GM13977 (cell line): Measurements from ENCODE around the gene RAB7B.

Source experiments
- DNase-seq: peaks from one replicate; pipeline ENCODE4 v3.0.0; 2012; ENCODE audit warnings: low spot score
- in situ Hi-C: fragments of 300-500 bp; cut with MboI; formaldehyde crosslinking; loops from one replicate; pipeline ENCODE4 v1.12.0; 2022; ENCODE audit warnings: low sequenced_read_pairs, low pct_unique_long_range_greater_than_20kb, mixed read lengths, inconsistent platforms; ENCODE audit not compliant: unreplicated experiment
- TF ChIP-seq, protein P1 (sequence below): IDR thresholded peaks from 2 replicates; pipeline ENCODE4 v1.5.1; 2012; ENCODE audit warnings: mild to moderate bottlenecking, control low read depth; ENCODE audit not compliant: insufficient read depth; ENCODE audit errors: extremely low read depth, missing control alignments

RAB7B gene

DNA sequence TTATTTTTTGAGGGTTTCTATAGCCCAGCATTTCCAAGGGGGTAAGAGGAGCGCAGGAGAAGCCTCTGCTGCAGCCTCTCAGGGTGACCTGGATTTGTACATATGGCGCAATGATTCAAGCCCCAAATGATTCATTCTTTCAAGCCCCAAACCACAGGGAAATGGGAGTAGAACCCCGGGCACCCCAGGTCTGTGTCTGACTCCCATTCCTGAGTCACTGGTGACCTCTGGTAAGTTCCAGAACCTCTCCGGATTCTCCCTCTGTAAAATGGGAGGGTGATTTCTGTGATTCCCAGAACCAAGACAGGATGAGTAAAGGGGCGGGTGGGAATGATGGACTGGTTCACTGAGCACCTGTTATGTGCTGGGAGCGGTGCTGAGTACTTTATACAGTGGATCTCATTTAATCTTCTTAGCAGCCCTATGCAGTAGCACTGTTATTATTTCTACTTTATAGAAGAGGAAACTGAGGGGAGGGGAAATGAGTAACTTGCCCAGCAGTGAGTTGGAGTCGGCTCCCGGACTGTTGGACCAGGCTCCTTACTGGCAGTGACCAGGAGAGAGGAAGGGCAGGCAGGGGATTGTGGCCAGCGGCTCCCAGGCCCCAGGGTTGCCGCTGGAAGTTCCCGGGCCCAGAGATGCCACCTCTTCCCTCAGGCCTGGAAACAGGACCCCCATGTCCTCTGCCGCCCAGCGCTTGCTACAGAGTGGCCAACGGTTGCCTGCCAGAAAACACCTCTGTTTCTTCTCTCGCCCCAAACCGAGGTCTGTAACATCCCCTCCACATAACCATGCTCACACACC lies 39.6 kb downstream of the RAB7B start:
- TF ChIP-seq, protein P1, sequence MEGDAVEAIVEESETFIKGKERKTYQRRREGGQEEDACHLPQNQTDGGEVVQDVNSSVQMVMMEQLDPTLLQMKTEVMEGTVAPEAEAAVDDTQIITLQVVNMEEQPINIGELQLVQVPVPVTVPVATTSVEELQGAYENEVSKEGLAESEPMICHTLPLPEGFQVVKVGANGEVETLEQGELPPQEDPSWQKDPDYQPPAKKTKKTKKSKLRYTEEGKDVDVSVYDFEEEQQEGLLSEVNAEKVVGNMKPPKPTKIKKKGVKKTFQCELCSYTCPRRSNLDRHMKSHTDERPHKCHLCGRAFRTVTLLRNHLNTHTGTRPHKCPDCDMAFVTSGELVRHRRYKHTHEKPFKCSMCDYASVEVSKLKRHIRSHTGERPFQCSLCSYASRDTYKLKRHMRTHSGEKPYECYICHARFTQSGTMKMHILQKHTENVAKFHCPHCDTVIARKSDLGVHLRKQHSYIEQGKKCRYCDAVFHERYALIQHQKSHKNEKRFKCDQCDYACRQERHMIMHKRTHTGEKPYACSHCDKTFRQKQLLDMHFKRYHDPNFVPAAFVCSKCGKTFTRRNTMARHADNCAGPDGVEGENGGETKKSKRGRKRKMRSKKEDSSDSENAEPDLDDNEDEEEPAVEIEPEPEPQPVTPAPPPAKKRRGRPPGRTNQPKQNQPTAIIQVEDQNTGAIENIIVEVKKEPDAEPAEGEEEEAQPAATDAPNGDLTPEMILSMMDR = no peak
- in situ Hi-C loops = no loop called here
- no peak for DNase-seq

DNA sequence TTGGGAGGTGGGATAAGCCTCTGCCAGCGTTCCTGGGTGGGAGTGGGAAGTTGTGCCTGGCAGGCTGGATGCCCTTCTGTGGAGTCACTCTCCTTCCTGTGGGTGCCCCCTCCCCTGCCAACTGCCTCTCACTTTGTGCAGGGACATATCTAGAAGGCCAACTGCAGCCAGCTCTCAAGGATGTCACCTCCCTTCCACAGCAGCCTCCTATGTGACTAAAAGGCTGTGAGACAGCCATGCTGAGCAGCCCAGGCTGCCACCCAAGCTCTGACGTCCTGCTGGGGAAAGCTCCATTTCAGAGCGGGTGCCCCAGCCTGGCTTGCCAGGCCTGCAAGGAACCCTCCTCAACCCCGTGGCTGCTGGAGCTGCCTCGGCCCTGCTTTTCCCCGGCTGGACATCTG lies 40.4 kb downstream of the RAB7B start:
- TF ChIP-seq, protein P1 = no peak
- in situ Hi-C loops = no loop called here
- no peak for DNase-seq

DNA sequence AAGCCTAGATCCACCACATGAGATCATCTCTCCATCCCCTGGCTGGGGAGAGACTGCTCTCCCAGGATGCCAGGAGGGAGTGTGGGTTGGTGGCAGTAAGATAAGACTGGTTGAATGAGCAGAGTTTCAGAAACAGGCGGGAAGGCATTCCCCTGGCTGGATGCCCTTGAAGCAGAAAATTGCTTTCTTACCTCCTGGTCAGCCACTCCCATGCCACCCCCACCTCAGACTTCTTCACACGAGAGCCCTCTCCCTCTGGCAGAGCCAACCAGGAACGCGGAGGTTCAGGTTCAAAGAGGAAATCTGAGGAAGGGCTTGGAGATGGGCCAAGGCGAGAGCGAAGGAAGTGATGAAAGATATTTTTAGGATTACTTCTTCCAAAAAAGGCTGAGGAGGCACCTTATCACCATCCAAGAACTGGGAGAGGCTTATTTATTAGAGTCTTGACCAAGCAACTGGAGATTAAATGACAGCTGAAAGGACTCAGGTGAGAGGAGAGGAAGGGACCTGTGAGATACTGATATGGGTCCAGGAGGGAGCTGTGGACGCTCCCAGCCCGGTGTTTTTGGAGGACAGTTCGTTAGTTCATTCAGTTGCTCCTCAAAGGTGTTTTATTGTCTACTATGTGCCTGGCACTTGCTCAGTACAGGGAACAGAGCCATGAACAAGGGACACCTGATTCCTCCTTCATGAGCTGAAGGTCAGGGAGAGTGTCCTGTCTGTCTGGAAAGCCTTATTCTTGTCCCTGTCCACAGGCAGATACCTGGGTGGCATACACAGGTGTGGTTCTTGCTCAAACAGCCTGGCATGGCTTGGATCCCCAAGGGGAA lies 41.0 kb downstream of the RAB7B start:
- in situ Hi-C loops = no loop called here
- TF ChIP-seq, protein P1 = no peak
- DNase-seq = no peak

DNA sequence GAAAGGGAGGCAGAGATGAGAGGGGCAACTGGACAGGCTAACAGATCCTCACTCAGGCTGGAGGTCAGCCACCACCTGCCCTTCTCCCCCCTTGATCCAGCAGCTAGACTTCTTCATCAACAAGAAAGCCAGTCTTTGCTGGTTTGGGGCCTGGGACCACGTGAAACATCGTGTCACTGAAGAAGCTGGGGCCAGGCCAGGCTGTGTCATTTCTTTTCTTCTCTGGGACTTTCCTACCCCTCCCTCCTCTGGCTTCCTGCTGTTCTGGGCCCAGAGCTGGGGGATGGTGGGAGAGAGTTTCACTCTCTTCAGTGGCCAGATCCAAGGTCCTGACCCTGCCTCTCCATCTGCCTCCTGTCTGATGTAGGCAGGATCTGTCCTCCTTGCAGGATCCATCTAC lies 41.8 kb downstream of the RAB7B start:
- in situ Hi-C loops = no loop called here
- TF ChIP-seq, protein P1 = no peak
- DNase-seq = peak; percentile 64

DNA sequence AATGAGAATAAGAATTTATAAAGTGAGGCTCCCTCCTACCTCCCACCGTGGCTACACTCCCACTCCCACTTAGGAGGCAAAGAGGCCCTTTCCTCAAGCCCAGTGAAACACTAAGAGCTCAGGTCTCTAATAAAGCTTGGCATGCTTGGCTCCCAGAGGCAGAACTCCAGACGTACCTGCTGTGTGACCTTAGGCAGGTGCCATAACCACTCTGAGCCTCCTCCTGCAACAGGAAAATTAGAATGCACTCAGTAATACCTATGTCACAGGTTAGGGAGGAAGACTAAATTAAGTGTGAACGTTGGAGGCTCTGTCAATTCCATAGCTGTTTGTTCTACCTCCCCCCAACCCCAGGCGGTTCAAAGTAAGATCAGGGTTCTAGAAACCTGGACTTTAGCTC lies 43.4 kb downstream of the RAB7B start:
- no peak for DNase-seq
- in situ Hi-C loops = no loop called here
- TF ChIP-seq, protein P1 = no peak

DNA sequence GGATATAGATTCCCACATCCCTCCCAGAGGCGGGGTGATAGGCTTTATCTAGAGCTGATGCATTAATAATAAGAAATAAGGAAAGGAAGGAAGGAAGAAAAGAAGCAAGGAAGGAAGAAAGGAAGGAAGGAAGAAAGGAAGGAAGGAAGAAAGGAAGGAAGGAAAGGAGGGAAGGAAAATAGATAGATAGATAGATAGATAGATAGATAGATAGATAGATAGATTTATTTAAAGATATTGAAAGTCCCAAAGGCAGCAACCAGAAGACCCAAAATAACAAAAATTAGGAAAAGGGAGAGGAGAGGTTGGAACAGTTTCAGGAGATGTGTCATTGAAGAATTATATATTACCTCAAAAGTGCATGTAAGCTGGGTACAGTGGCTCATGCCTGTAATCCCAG lies 47.7 kb downstream of the RAB7B start:
- in situ Hi-C loops = no loop called here
- TF ChIP-seq, protein P1 = no peak

More for the DNA sequence above, 47.7 kb downstream of the RAB7B start:
- no peak for DNase-seq
